Activated naive CD4-positive, alpha-beta T cell (primary cell): ENCODE data around the gene GDPGP1.
A peak's percentile ranks its signal among the peaks of the same experiment; 100 is the strongest.
"Not testable (repeated sequence)": the region's sequence is repeated elsewhere in the genome, so short reads cannot be mapped to it uniquely, and the experiment has no call there.

ENCODE experiments used
- DNase-seq, 4 experiments: peaks; one replicate each; lab custom pipeline; 2025; lab: John Stamatoyannopoulos, UW

GDPGP1 gene

GRCh38 chr15:90234096-90234988 lies at the start of gene GDPGP1:
GDPGP1 (plus strand) TSS chr15:90234209; CDS start chr15:90240909, 6,700 bp downstream.
- peak in 3 of 4 experiments; percentile 91 to 99 (median 98) for DNase-seq

GRCh38 chr15:90184786-90185704 lies 49.0 kb upstream of the GDPGP1 start:
- DNase-seq: peak in 2 of 4 experiments; percentile 22 to 61

- DNase-seq: no peak
These were observed 46.6 kb upstream of the GDPGP1 start for GRCh38 chr15:90187257-90187868.

- DNase-seq: not testable (repeated sequence)
These were observed 45.9 kb upstream of the GDPGP1 start for GRCh38 chr15:90188065-90188464.

GRCh38 chr15:90188914-90189748 lies 44.9 kb upstream of the GDPGP1 start:
- no peak for DNase-seq

- DNase-seq: no peak
These were observed 44.1 kb upstream of the GDPGP1 start for GRCh38 chr15:90189781-90190467.

- DNase-seq: no peak
These were observed 43.2 kb upstream of the GDPGP1 start for GRCh38 chr15:90190606-90191343.

- no peak for DNase-seq
These were observed 42.7 kb upstream of the GDPGP1 start for GRCh38 chr15:90191344-90191687.

GRCh38 chr15:90191794-90192509 lies 42.1 kb upstream of the GDPGP1 start:
- DNase-seq: peak in 2 of 4 experiments; percentile 10 to 48

- no peak for DNase-seq
These were observed 40.8 kb upstream of the GDPGP1 start for GRCh38 chr15:90192961-90193786.

- DNase-seq: no peak
These were observed 39.4 kb upstream of the GDPGP1 start for GRCh38 chr15:90194655-90195054.

- no peak for DNase-seq
These were observed 33.4 kb upstream of the GDPGP1 start for GRCh38 chr15:90200534-90201129.

GRCh38 chr15:90201130-90201943 lies 32.7 kb upstream of the GDPGP1 start, which contains the start of gene SEMA4B:
SEMA4B (plus strand) TSS chr15:90201330; CDS start chr15:90201579, 249 bp downstream.
- peak in 3 of 4 experiments; percentile 27 to 69 (median 39) for DNase-seq

- DNase-seq: no peak
These were observed 32.0 kb upstream of the GDPGP1 start for GRCh38 chr15:90201944-90202375.

- no peak for DNase-seq
These were observed 31.1 kb upstream of the GDPGP1 start for GRCh38 chr15:90202929-90203328.

- DNase-seq: no peak
These were observed 30.5 kb upstream of the GDPGP1 start for GRCh38 chr15:90203473-90203872.

GRCh38 chr15:90203922-90204321 lies 30.1 kb upstream of the GDPGP1 start:
- no peak for DNase-seq
